NCI-H345 treated with DMSO at 0.1 percent for 48 hours (cell line): ENCODE measurements around the gene NUDT14.

Experiments used
- DNase-seq: peaks from one replicate; lab custom pipeline; 2025; ENCODE audit not compliant: unreplicated experiment; lab: John Stamatoyannopoulos, UW

The NUDT14 gene

DNA sequence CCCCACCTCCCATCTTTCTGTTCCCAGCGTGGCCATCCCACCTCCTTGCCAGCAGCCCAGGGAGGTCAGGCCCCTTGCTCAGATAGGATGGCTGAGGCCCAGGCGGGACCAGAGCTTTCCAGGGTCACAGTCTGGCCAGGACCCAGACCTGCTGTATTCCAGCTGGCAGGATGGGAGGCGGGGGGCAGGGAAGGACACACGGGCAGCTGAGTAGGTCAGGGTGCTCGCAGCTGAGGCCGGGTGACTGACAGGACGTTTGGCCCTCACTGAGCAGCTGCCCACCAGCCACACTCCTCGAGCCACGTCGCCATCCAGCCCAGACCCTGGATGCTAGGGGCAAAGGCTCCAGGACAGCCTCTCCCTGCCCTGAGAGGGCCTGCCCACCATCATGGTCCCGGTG is 4.0 kb downstream of the NUDT14 start:
- DNase-seq: no peak

GRCh38 chr14:105176513-105176912 is 4.6 kb downstream of the NUDT14 start:
- no peak for DNase-seq

DNA sequence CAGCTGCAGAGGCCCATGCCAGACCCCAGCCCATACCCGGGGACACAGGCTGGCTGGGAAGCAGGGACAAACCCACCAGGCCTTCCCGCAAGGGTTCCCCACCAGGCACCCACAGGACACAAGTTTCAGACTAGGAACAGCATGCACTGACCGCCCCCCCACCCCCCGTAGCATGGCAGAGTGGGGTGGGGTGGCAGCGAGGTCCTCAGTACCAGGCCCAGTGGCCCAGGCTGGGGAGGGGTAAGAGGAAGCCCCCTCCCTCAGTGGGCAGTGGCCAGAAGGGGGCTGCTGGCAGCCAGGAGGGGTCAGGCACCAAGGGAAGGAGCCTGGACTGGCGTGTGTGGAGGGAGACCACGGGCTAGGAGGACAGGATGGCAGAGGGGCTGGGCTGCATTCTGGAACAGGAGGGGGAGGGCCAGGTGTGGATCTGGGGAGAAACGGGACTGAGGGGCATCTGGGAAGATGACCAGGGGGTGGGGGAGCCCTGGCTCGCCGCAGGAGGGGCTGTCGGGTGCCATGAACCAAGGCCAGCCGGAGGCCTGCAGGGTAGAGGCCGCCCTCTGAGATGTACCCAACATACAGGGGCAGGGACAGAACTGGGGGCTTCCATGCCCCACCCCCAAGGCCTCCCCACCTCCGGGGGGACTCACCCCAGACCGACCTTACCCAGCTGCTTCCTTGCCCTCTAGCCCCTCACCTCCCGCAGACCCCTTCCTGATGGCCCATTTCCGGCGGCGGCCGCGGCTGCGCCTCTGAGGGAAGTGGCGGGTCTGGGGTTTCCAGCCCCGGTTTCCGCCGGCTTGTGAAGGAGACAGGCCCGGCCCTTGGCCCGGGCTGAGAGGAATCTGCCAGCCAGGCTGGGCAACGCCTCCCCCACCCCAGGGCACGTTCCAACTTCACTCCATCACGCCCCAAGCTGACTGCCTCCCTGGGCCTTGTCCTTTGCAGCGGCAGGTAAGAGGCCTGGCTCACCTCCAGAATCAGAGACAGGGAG is 6.9 kb downstream of the NUDT14 start:
- no peak for DNase-seq

GRCh38 chr14:105173145-105173544 is 8.0 kb downstream of the NUDT14 start:
- DNase-seq: no peak

DNA sequence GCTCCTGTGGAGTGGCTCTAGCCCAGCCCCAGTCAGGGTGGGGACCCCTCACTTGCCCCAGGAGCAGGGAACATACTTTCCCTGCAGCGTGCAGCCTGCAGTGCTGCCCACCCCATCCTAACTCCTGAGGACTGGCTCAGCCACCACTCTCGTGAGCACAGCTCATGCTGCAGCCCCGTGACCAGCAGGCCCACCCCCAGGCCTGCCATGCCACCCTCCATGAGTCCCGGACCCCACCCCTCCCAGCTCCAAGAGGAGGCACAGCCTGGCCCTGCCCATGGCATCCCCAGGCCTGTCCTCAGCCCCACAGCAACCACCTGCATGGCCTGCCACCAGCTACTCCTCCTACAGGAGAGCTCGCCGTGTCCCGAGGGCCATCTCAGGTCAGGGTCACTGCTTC is 8.6 kb downstream of the NUDT14 start:
- DNase-seq: no peak

GRCh38 chr14:105171004-105171673 is 10.0 kb downstream of the NUDT14 start:
- peak; percentile 37 for DNase-seq

DNA sequence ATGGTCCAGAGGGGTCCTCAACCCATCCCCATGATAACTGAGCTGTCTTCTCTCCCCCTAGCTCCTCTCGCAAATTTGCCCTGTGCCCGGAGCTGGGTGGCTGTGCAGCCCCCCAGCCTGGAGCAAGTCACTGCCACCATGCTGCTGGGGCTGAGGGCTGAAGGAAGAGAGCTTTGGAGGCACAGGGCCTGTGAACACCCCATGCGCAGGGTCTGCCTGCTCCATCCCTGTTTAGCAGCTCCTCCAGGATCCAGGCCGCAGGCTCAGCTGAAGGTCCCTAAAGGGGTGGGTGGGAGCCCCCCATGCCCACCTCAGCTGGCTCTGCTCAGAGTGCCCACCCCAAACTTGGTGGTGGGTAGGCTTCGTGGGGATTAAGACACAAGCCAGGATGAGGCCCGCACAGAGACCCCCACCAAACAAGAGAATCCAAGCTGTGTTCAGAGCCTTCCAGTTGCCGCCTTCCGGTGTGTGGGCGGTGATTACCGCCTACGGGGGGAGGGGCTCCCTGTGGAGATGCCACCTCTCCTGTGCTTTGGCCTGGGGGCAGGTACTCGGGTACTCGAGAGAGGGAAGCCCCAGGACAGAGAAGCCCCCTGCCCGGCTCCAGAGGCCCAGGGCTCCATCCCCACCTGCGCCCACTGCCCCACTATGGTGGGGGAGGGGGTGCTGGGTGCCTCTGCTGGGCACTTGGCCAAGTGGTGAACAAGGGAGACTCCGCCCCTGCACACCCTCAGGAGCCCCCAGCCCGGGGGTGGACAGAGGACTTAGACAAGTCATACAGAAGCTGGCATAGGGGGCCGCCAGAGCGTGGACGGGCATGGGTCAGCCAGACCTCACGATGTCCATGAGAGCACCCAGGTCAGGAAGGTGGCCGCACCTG is 11.1 kb downstream of the NUDT14 start:
- DNase-seq: no peak

DNA sequence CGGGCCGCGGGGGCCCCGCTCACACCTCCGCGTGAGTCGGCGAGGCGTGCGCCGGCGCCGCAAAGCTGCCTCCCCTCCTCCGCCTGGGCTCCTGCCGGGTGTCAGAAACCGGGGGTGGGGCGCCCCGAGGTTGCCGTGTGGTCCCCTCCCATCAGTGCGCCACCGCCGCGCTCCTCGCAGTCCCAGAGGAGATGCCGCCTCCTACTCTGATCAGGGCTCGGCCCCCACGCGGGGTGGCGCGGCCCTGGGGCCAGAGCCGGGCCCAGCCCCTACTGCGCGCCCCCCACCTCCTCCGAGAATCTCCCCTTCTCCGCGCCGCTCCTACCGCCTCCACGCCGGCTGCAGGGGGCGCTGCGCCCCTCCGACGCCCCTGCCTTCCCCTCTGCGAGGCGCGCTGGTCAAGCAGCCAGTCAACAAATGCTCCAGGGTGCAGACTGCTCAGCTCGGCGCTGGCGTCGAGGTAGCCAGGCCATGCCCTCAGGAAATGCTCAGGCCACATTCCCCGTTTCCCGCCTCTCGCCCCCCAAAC is 12.1 kb downstream of the NUDT14 start:
- DNase-seq: no peak

- no peak for DNase-seq
These were observed 12.6 kb downstream of the NUDT14 start, which contains the start of gene JAG2 for GRCh38 chr14:105168496-105168978. Gene JAG2 (minus strand): TSS chr14:105168776. CDS start chr14:105168420, 356 bp downstream.

GRCh38 chr14:105168093-105168420 is 13.1 kb downstream of the NUDT14 start:
- DNase-seq: no peak

GRCh38 chr14:105167303-105168092 is 13.6 kb downstream of the NUDT14 start:
- no peak for DNase-seq

DNA sequence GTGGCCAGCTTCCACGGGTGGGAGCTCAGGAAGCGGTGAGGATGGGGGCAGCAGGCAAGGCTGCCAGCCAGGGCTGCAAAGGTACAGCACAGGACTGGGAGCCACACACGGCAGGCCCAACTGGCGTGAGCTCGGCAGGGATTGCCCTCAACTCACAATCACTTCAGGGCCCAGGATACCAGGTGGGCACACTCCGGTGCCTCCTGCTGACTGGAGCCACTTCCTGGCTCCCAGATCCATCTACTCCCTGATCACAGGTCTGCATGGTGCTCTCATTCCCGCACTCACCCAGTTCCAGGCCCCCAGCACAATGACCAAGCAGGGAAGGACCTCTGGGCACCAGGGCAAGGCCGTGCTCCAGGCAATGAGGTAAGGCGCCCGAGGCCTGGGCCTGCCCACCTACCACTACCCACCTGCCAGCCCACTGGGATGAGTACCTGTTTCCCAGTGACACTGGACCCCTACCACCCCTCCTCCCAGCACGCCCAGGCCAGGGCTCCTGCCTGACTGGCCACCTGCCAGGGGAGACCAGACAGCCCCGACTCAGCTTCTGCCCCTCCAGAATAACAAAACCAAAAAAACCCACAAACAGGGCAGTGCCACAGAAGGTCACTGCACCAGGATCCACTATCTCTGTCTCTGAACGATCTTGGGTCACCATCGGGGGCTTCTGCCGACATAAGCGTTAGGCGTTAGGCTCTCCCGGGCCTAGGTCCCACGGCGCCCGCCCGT is 14.4 kb downstream of the NUDT14 start:
- no peak for DNase-seq

DNA sequence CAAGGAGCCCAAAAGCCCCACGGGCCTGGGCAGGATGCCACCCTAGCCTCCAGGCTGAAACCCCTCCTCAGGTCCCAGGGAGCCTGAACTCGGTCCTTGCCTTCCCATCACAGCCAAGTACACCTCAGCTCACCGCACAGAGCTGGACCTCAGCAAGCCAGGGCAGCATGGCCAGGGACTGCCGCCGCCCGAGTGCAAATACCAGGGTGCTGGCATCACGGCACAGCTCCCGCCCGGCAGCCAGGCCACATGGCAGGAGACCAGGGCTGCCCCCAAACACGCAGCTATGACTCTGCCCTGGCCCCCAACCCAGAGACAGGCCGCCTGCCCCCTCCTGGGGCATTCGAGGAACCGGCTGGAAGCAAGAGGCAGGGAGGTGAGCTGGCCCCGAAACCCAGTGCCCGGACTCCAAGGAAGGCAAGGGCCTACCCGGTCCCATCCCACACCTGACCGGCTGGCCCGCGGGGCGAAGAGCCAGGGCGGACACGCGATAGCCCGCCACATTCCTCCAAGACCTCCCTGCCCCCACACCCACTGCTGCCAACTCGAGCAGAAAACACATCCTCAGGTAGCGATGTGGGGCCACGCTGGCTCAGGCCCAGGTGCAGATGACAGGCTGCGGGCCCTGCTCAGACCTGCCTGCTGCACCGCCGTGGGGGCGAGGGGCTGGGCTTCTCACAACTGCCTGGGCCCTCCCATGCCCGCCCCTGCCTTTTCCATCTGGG is 15.2 kb downstream of the NUDT14 start:
- no peak for DNase-seq

GRCh38 chr14:105165134-105165704 is 15.9 kb downstream of the NUDT14 start:
- DNase-seq: peak; percentile 54

DNA sequence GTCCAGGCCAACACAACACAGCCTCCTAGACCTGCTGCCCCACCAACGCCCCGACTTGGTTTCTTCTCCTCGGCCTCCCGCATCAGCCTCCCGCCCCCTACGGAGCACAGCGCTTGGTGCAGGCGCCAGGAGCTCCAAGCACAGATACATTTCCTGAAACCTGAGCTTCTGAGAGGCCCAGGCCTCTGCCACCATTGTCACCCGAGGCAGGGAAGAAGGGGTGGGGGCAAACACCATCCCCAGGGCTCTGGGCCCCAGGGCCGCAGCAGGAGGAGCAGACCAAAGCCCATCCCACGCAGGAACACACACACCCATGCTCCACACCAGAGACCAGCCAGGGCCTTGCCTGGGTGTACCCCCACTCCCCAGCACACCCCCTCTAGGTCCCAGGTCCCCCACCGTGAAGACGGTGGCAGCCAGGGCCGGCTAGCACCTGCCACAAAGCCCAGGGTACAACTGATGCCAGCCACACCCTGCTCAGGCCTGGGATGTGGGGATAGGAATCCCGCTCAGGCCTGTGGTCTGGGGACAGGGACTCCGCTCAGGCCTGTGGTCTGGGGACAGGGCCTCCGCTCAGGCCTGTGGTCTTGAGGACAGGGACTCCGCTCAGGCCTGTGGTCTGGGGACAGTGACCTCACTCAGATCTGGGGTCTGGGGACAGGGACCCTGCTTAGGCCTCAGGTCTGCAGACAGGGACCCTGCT is 17.9 kb downstream of the NUDT14 start:
- DNase-seq: peak; percentile 36

DNA sequence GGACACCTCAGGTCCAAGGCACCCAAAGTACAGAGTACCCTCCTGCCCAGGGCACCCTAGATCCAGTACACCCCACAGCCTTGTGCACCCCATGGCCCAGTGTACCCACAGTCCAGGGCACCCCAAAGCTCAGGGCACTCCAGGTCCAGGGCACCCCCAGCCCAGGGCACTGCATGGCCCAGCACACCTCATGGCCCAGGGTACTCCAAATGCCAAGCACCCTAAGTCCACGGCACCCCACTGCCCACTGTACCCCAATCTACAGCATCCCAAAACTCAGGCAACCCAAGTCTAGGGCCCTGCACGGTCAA is 18.5 kb downstream of the NUDT14 start:
- no peak for DNase-seq

- no peak for DNase-seq
These were observed 19.0 kb downstream of the NUDT14 start for GRCh38 chr14:105161964-105162668.
